PC-9 (cell line): ENCODE measurements around the gene COL5A1. TPM values are rescaled to one million over a fixed set of nuclear protein-coding genes. Genes with fewer than 3 reads are reported as not detected.

Experiments
- BruUV-seq: library from RNA; stranded (reverse); fragments of 400-500 nt; replicated peaks from 2 replicates; lab custom pipeline; 2021; lab: Mats Ljungman, UMichigan
- CTCF ChIA-PET: fragments of 300-600 bp; sonication (Branson Sonifier 250); formaldehyde crosslinking; loops from one replicate; lab custom pipeline; 2022; ENCODE audit warnings: antibody characterized with exemption; lab: Charles Lee
- POLR2A ChIA-PET: fragments of 300-600 bp; sonication (Branson Sonifier 250); formaldehyde crosslinking; loops from one replicate; lab custom pipeline; 2022; ENCODE audit warnings: antibody characterized with exemption; ENCODE audit not compliant: unreplicated experiment; lab: Charles Lee
- DNase-seq, 2 experiments: peaks; one replicate each; pipeline versions ENCODE4 v3.0.0 to v3.0.0-alpha.2; 2015 to 2022; ENCODE audit warnings: mixed read lengths in 1 of 2
- H2AFZ ChIP-seq: fragments of 200-600 bp; sonication (generic); 2 replicates; pipeline ENCODE4 v1.8.1; 2017; ENCODE audit warnings: antibody characterized with exemption
- H3F3A ChIP-seq: fragments of 200-600 bp; sonication (generic); 2 replicates; pipeline ENCODE4 v1.8.1; 2017; ENCODE audit warnings: antibody characterized with exemption, mild to moderate bottlenecking, low read depth; ENCODE audit not compliant: insufficient read depth
- H3K27ac ChIP-seq: fragments of 200-600 bp; sonication (generic); 2 replicates; pipeline ENCODE4 v1.6.1; 2016; ENCODE audit warnings: mixed run types
- H3K27me3 ChIP-seq: fragments of 200-600 bp; sonication (generic); 2 replicates; pipeline ENCODE4 v1.6.1; 2016; ENCODE audit warnings: low read depth, mixed run types; ENCODE audit not compliant: insufficient read depth
- H3K36me3 ChIP-seq: fragments of 200-600 bp; sonication (generic); 2 replicates; pipeline ENCODE4 v1.6.1; 2016; ENCODE audit warnings: low read depth, mixed run types
- H3K4me1 ChIP-seq: fragments of 200-600 bp; sonication (generic); replicated peaks from 2 replicates; pipeline ENCODE4 v1.6.1; 2016; ENCODE audit warnings: mixed run types; ENCODE audit not compliant: insufficient read depth
- H3K4me2 ChIP-seq: fragments of 200-600 bp; sonication (generic); 2 replicates; pipeline ENCODE4 v1.6.1; 2017; ENCODE audit warnings: mixed run types
- H3K4me3 ChIP-seq: fragments of 200-600 bp; sonication (generic); 2 replicates; pipeline ENCODE4 v1.6.1; 2016; ENCODE audit warnings: mixed run types
- H3K79me2 ChIP-seq: fragments of 200-600 bp; sonication (generic); 2 replicates; pipeline ENCODE4 v1.6.1; 2017; ENCODE audit warnings: low read depth, mixed run types
- H3K9me2 ChIP-seq: fragments of 200-600 bp; sonication (generic); 2 replicates; pipeline ENCODE4 v1.8.1; 2017; ENCODE audit warnings: mild to moderate bottlenecking; ENCODE audit not compliant: insufficient read depth
- H3K9me3 ChIP-seq: fragments of 200-600 bp; sonication (generic); 2 replicates; pipeline ENCODE4 v1.8.1; 2016; ENCODE audit warnings: low read depth; ENCODE audit not compliant: insufficient read depth
- H4K20me1 ChIP-seq: fragments of 200-600 bp; sonication (generic); 2 replicates; pipeline ENCODE4 v1.8.1; 2017; ENCODE audit not compliant: insufficient read depth
- EZH2 ChIP-seq: fragments of 200-600 bp; sonication (generic); IDR thresholded peaks from 2 replicates; pipeline ENCODE4 v1.8.0; 2017; ENCODE audit warnings: antibody characterized with exemption, low read depth
- intact Hi-C: fragments of 100-400 bp; cut with micrococcal nuclease; formaldehyde crosslinking; loops from one replicate; pipeline ENCODE4 v1.10.0; 2022; ENCODE audit not compliant: unreplicated experiment
- total RNA-seq: library from RNA; stranded (reverse); gene quantifications from 2 replicates; pipeline ENCODE4 v1.2.3, GENCODE V29; 2021
- TF ChIP-seq, protein P1 (sequence below): fragments of 200-600 bp; sonication (generic); conservative IDR thresholded peaks from 2 replicates; pipeline ENCODE4 v1.6.1; 2017; ENCODE audit warnings: mixed run types, antibody characterized with exemption, mild to moderate bottlenecking, moderate library complexity

Gene COL5A1
- total RNA-seq, 1 experiment from 2014 or later, result 15.2 TPM

DNA sequence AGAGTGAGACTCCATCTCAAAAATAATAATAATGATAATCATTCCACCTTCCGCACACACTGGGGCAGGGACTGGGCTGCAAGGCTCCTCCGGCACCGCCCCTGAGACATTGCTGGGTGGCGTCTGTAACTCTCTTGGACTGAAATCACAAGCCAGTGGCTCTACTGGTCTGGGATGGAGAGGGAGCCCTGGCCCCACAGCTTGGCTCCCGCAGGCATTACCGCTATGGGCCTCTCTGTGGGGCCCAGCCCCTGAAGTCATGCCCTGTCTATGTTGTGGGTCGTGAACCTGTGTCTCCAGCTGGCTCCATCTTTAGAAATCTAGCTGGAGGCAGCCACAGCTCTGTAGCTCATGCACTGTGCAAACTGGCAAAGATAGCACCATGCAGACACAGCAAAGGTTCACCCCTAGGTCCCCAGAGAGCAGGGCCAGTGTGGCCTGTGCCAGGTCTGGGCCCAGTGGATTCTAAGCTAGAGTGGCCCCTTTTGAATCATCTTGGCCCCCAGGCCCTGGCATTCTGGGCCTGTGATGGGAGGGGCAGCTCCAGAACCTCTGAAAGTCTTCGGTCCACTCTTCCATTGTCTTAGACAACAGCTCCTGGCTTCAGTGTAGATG is 36.1 kb upstream of the COL5A1 start:
- no TSS peak for BruUV-seq
- no peak overlapping the region for H3K4me3 ChIP-seq
- ChIA-PET CTCF (interaction anchor here (0.6 kb wide), 1 partner anchor 53 kb away, joined by 4 read pairs; no protein-coding TSS in a partner anchor), POLR2A (no interaction called here)
- no peaks in the 10 kb centered on the region for H3K79me2 ChIP-seq
- no peaks in the 10 kb centered on the region for H3K9me3 ChIP-seq
- H3K27ac ChIP-seq, result no peak overlapping the region
- H4K20me1 ChIP-seq, result no peaks in the 10 kb centered on the region
- no peaks in the 10 kb centered on the region for H3K36me3 ChIP-seq
- H3K4me1 ChIP-seq, result peaks cover 17% of the 10 kb centered on the region
- no peak overlapping the region for H2AFZ ChIP-seq
- H3F3A ChIP-seq, result peaks cover 10% of the 10 kb centered on the region; the same call in 1 of the 2 replicates
- no peak for DNase-seq
- H3K4me2 ChIP-seq, result no peak overlapping the region
- intact Hi-C loops, result no loop called here
- no peaks in the 10 kb centered on the region for H3K9me2 ChIP-seq
- no peaks in the 10 kb centered on the region; the same call in 1 of the 2 replicates for H3K27me3 ChIP-seq
- TF ChIP-seq, protein P1, sequence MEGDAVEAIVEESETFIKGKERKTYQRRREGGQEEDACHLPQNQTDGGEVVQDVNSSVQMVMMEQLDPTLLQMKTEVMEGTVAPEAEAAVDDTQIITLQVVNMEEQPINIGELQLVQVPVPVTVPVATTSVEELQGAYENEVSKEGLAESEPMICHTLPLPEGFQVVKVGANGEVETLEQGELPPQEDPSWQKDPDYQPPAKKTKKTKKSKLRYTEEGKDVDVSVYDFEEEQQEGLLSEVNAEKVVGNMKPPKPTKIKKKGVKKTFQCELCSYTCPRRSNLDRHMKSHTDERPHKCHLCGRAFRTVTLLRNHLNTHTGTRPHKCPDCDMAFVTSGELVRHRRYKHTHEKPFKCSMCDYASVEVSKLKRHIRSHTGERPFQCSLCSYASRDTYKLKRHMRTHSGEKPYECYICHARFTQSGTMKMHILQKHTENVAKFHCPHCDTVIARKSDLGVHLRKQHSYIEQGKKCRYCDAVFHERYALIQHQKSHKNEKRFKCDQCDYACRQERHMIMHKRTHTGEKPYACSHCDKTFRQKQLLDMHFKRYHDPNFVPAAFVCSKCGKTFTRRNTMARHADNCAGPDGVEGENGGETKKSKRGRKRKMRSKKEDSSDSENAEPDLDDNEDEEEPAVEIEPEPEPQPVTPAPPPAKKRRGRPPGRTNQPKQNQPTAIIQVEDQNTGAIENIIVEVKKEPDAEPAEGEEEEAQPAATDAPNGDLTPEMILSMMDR, result no peak
- TF ChIP-seq EZH2, result no peak

DNA sequence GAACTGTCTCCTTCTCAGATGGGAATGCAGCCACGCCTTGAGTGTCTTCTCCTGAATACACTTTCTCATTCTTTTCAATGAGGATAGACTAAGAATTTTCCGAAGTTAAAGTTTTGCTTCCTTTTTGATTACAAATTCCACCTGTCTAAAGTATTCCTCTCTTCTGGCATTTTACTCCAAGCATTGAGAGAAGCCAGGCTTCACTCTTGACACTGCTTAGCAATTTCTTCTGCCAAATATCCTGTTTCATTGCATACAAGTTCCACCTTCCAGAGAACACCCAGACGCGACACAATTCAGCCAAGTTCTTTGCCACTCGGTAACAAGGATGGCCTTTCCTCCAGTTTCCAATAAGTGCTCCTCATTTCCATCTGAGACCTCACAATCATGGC is 35.6 kb upstream of the COL5A1 start:
- H3F3A ChIP-seq, result peaks cover 10% of the 10 kb centered on the region; the same call in 1 of the 2 replicates
- H4K20me1 ChIP-seq, result no peaks in the 10 kb centered on the region
- intact Hi-C loops, result no loop called here
- H3K4me2 ChIP-seq, result no peak overlapping the region
- DNase-seq, result no peak
- ChIA-PET POLR2A (no interaction called here), CTCF (interaction anchor here (0.6 kb wide), 1 partner anchor 54 kb away, joined by 4 read pairs; no protein-coding TSS in a partner anchor)
- no peak overlapping the region for H3K4me3 ChIP-seq
- H3K27ac ChIP-seq, result no peak overlapping the region
- H3K79me2 ChIP-seq, result no peaks in the 10 kb centered on the region
- TF ChIP-seq, protein P1, result no peak
- no peak for TF ChIP-seq EZH2
- H3K9me2 ChIP-seq, result no peaks in the 10 kb centered on the region
- H3K27me3 ChIP-seq, result no peaks in the 10 kb centered on the region; the same call in 1 of the 2 replicates
- H3K4me1 ChIP-seq, result peaks cover 17% of the 10 kb centered on the region
- no peaks in the 10 kb centered on the region for H3K9me3 ChIP-seq
- BruUV-seq, result no TSS peak
- H3K36me3 ChIP-seq, result no peaks in the 10 kb centered on the region
- no peak overlapping the region for H2AFZ ChIP-seq

DNA sequence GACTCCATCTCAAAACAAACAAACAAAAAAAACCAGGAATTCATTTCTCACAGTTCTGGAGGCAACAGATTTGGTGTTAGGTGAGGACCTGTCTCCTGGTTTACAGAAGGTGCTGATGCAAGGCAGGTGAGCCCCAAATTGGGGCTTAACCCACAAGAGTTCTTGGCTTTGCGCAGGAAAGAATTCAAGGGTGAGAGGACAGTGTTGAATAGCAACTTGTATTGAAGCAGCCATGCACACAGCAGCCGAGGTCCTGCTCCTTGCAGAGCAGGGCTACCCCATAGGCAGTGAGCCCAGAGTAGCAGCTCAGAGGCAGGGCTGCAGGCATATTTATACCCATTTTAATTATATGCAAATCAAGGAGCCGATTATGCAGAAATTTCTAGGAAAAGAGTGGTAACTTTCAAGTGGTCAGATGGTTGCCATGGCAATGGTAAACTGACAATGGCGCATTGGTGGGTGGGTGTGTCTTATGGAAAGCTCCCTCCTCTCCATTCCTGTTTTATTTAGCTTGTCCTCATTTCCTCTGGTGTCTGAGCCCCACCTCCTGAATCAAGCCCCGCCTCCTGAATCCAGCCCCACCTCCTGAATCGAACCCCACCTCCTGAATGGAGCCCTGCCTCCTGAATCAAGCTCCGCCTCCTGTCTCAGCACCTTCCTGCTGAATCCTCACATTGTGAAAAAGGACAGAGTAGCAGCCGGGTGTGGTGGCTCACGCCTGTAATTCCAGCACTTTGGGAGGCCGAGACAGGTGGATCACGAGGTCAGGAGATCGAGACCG is 34.5 kb upstream of the COL5A1 start:
- CTCF ChIA-PET, result no interaction called here
- intact Hi-C loops, result no loop called here
- Histone ChIP-seq H3K4me3 (no peak overlapping the region), H3K27me3 (no peaks in the 10 kb centered on the region; the same call in 1 of the 2 replicates), H3K9me2 (no peaks in the 10 kb centered on the region), H3K79me2 (no peaks in the 10 kb centered on the region), H3K4me2 (no peak overlapping the region), H4K20me1 (no peaks in the 10 kb centered on the region), H3K4me1 (peaks cover 7% of the 10 kb centered on the region), H3K9me3 (no peaks in the 10 kb centered on the region; the same call in 1 of the 2 replicates), H3K36me3 (no peaks in the 10 kb centered on the region), H3F3A (peaks cover 5% of the 10 kb centered on the region; the same call in 1 of the 2 replicates), H3K27ac (no peak overlapping the region), H2AFZ (no peak overlapping the region)
- POLR2A ChIA-PET, result no interaction called here
- no peak for DNase-seq
- BruUV-seq, result no TSS peak
- TF ChIP-seq, protein P1, result no peak
- no peak for TF ChIP-seq EZH2
